ENCODE measurements around the gene AUP1.

AUP1 gene

DNA sequence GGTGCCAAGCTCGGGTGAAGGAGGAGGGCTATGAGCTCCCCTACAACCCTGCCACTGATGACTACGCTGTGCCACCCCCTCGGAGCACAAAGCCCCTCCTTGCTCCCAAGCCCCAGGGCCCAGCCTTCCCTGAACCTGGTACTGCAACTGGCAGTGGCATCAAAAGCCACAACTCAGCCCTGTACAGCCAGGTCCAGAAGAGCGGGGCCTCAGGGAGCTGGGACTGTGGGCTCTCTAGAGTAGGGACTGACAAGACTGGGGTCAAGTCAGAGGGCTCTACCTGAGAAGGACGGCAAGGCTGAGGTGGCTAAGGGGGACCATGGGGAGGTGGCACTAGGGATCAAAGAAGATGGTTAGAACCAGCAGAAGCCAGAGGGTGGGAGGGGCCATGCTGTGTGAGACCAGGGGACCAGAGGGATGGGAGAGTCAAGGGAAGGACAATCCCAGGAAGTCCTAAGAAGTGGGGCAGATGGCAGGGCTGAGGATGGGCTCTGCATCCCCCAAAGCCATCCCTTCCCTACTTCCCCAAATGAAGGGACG, 27.4 kb upstream of the AUP1 start:
- DNase-seq (ENCODE audit: low read depth), result no peak

DNA sequence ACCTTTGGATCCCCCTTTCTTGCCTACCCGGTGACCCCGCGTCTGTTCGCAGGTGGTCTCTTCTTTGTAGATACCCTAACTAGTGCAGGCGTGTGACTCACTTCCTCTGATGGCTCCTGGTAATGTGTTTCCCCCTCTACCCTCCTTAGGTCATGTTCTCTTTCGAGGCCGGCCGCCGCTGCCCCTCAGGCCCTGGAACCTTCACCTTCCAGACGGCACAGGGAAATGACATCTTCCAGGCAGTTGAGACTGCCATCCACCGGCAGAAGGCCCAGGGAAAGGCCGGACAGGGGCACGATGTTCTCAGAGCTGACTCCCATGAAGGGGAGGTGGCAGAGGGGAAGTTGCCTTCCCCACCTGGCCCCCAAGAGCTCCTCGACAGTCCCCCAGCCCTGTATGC, 26.7 kb upstream of the AUP1 start:
- no peak for DNase-seq (ENCODE audit: low read depth)

DNA sequence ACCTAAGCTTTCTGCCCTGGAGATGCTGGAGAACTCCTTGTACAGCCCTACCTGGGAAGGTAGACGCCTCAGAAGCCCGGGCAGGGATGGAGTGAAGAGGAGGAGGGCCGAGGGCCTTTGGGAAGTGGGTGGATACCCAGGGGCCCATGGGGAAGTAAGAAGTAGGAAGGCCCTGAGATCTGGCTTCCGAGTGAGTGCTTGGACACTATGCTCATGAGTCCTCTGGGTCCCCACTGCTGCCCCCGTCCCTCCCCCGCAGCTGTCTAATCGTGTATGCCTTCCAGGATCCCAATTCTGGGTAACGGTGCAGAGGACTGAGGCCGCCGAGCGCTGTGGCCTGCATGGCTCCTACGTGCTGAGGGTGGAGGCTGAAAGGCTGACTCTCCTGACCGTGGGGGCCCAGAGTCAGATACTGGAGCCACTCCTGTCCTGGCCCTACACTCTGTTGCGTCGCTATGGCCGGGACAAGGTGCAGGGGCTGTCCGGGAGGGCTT, 26.2 kb upstream of the AUP1 start:
- DNase-seq (ENCODE audit: low read depth), result no peak

DNA sequence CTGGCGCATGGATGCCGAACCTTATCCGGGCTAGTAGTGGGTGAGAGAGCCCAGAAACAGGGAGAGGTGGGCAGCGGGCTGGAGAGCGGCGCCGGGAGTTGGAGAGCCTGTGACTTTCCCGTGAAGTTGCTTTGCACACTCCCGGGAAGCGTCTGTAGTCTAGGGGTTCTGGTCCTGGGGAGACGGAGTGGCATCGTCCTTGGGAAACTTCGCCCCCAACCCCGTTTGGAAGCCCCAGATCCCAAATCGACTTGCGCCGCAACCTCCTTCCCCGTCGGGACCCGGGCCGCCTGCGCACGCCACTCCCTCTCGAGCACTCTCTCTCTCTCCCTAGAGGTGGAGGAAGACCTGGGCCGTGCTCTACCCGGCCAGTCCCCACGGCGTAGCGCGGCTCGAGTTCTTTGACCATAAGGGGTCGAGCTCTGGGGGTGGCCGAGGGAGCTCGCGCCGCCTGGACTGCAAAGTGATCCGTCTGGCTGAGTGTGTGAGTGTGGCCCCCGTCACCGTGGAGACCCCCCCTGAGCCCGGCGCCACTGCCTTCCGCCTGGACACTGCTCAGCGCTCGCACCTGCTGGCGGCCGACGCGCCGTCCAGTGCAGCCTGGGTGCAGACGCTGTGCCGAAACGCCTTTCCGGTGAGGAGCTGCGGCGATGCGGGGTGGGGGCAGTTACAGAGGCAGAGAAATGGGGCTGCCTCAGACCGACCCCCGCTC, 25.5 kb upstream of the AUP1 start:
- DNase-seq (ENCODE audit: low read depth), result peak; percentile 28

DNA sequence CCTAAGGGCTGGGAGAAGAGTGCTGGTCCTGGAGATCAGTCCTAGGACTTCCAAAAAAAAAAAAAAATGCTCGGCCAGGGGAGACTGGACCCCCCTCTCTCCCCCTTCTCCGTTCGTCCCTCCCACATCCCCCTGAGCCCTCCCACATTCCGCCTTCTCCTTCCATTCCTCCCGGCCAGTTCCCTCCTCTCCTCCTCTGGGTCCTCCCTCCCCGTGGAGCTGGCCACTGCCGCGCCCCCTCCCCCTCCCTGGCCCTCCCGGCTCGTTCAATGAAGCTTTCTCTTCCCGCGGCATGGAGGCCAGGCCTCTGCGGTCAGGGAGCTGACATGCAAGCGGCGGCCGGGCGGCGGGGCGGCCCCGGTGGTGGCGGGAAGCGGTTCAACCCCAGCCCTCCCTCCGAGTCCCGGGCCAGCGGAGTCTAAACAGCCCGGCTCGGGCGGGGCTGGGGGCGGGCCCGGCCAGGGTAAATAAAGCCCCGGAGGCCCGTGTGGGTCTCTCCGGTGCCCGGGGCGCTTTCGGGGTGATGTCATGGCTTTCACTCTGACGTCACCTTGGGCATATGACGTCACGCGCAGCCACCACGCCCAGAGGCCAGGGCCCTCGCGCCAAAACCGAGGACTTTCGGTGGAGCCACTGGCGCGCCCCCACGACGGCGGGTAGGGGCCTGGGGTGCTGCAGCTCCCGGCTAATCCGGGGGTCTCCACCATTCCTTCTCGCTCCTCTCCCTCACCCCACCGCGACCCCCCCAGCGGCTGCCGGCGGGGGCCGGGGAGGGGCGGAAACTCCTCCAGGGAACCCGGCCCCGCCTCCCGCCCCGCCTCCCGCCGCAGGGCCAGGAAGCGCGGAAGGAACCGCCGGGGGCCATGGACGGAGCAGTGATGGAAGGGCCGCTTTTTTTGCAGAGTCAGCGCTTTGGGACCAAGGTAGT, 24.6 kb upstream of the AUP1 start, which contains the start of the genes DOK1 and LOXL3:
DOK1 (plus strand) TSS at position 829 of the 928 bp plus-strand sequence; CDS start at position 864, 35 bp downstream.
LOXL3 (minus strand) TSS at position 51 of the 928 bp plus-strand sequence. CDS start 1,308 bp downstream, outside the sequence.
- DNase-seq (ENCODE audit: low read depth), result peak; percentile 75

DNA sequence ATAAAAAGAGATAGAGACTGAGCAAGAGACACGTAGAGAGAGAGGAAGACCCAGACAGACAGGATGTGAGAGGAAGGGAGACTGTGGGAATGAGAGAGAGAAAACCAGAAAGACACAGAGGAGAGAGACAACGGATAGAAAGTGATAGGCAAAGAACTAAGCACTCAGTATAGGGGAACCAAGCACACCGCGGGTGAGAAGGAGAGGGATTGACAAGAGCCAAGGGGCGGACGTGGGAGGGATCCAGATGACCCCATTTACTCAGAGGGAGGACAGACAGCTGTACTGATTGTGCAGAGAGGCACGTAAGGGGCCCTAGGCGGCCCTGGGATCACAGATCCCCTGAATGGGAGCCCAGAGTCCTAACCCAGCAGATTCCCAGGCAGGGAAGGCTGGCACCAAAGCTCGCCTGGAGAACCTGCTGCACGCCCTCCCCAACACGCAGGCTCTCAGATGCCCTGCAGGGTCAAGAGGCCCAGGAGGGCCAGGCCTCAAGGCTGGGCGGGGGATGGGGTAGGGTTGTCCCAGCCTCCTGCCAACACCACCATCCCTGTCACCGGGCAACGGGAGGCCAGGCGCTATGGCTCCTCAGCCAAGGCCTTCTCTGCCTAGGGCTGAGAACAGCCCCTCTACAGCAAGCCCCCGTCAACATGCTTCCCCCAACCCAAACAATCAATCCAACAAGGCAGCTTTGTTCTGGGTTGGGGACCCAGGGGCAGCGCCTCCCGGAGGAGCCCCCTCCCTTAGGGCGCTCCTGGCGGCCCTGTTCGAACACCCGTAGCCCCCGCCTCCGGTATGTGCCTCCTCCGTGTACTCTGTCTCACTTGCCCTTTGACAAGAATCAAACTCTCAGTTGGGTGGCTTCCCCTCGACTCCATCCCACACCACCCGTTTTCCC, 23.7 kb upstream of the AUP1 start:
- no peak for DNase-seq (ENCODE audit: low read depth)

DNA sequence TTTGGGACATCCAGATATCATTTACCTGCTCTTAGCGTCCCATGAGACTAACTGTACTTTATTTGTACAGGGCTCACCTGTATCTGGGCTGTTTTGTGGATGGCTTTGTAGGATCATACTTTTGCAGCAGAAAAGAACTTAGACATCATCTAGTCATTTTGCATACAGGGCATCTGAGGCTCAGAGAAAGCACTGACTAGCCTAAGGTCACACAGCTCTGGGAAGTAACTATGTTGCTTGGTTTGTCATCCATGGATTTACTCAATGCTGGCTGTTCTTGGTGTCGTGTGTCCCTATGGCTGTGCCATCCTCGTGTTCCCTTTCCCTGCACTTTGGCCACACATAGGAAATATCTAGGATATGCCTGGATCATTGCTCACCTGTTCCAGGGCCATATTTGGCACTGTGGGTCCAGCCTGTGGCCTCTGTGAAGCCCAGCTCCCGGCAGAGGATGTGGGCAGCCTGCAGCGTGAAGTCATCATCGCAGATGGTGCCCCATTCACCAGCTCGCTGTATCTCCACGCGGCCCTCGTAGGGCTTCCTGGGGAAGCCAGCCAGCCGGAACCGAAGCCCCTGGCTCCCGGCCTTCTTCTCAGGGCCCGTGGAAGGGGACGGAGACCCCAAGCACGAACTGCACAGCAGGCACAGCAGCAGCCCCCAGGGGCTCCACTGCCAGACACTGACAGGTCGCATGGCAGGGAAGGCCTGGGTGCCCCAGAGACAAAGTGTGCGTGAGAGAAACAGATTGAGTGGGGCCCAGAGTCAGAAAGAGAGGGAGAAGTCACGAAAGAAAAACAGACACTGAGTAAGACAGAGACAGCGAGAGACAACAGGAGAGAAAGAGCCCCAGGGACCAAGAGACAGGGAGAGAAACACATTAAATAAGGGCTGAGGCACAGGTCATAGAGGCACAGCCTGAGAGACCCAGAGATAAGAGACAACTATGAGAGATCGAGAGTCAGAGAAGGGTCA, 22.7 kb upstream of the AUP1 start:
- DNase-seq (ENCODE audit: low read depth), result no peak

DNA sequence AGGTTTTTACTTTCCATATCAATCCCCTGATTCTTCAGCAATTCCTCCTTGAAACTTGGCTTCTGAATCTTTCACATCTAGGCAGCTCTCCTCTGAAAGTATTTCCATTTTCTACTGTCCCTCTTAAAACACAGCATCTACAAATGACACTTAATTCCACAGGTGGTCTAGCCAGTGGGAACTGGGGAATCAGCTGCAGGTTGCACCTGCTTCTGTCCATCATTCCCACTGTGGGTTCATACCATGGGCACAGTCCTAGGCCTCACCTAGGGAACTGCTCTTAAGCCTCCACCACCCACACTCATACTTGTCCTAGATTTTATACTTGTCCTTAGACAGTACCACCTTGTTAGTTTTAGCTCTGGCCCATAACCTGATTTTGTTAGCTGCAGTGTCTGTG, 22.0 kb upstream of the AUP1 start:
- DNase-seq (ENCODE audit: low read depth), result no peak

DNA sequence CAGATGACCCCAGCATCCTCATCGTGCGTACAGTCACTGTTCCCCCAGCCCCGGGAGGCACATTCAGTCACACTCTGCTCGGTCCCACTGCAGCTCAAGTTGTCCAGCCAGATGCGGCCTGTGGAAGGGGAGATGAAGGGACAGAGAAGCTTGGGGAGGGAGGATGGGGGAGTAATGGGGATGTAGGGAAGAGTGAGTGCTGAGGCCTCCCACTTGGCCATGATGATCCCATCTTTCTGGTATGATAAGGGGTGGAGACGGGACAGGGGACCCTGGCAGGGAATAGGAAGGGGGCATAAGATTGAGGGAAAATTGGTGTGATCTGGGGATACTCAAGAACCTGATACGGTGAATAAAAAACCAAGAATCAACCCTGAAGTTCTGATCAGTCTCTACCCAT, 20.7 kb upstream of the AUP1 start:
- no peak for DNase-seq (ENCODE audit: low read depth)

DNA sequence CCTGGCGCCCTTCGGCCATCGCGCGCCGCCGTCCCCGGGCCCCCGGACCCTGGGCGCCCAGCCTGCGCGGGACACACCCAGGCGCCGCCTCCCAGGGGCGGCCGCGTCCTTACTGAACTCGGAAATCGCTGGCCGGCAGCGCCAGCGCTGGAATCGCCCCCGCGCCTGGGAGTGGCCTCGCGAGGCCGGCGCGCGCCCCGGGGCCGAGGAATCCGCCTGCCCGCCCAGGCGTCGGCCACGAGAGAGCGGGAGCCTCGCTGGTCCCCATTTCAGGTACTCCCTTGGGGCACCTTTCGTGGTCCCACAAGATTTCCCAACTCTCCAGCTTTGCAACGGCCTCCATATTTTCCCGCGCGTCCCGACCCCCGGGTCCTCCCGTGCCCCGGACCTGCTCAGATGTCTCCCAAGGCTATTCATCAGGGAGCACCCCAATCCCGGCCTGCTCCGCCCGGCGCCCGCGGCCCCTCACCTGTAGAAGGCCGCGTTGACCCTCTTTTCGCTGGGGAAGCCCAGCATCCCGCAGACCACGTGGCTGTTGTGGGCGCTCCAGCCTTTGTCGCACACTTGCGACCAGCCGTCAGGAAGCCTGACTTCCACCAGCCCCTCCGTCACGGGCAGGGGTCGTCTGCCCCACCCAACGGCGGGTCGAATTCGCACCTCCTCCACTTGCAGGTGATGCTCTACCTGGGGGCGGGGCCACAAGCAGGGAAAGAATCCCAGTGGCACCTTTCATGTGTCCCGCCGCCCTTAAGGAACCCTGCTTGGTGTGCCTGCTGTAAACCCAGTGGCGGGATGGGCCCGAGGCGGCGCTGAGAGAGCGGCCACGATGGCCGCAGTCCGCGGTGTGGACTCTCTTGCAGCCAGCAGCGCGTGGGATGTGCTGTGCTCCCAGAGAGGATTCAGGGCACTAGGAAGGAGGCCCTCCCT, 19.7 kb upstream of the AUP1 start:
- DNase-seq (ENCODE audit: low read depth), result no peak

DNA sequence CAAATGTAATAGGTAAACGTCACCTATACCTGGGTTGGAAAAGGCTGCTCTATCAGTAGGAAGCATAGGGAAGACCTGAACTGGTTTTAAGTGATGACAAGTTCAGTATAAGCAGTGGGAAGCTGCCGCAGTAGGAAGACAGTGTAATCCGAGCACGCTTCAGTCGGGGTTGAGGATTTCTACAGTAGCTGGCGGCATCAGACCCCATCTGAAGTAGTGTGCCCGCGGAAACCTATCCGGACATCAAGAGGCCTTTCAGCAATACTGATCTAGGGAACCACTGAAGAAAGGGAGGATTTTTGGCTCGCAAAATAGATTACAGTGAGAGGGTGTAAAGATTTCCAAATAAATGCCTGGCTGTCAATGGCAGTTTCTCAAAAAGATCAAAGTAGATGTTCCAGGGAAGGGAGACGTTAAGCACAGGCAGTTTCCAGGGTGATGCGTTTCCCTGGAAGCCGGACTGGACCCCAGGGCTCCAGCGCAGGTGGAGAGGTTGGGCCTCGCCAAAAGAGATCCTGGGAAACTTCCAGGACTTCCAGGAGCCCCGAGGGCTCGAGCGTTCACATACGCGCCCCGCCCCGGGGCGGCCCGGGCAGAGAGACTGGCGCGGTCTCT, 18.9 kb upstream of the AUP1 start:
- no peak for DNase-seq (ENCODE audit: low read depth)

DNA sequence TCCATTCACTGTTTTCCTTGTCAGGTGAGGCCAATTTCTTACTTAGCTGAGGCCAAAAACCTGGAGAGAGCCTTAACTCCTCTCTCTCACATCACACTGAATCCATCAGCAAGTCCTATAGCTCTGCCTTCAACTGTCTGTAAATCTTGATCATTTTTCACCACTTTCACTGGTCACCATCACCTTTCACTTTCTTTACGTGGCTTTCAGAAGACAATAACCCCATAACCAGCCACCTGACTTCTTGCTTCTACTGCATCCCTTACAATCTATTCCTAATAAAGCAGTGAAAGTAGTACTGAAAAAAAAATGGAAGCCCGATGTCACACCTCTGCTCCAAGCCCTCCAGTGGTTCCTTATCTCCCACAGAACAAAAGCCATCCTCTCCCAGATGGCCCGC, 16.5 kb upstream of the AUP1 start:
- no peak for DNase-seq (ENCODE audit: low read depth)

DNA sequence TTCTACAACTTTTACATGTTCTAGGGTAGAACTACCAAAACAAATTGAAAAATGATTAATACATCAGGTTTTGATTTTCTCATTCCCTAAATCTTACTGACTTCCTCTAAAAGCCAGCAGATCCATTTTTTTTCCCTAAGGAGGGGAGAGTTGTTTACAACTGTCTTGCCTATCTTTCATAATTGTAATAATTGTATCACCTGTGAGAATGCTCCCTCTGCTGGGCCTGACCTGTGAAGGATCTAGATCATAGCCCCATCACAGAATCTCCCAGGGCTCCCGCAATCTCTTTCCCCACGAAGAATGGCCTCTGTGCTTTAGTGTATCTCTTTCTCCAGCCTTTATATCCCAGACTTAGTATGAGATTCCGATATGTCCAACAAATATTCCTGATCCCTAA, 15.1 kb upstream of the AUP1 start:
- DNase-seq (ENCODE audit: low read depth), result no peak

DNA sequence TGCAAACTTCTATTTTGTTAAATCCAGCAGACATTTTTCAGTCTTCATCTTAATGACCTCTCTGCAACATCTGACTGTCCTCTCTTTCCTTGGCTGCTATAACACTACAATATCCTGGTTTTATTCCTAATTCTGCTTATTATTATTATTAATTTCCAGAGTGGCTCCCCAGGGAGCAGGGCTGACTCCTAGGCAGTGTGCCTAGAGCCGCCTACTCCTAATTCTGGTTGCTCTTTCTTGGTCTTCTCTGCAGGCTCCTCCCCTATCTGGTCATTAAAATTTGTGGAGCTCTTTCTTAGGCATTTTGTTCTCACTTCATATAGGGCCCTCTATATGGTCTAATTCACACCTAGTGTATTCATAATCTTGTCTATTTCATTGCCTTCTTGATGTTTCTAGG, 13.5 kb upstream of the AUP1 start:
- DNase-seq (ENCODE audit: low read depth), result no peak

DNA sequence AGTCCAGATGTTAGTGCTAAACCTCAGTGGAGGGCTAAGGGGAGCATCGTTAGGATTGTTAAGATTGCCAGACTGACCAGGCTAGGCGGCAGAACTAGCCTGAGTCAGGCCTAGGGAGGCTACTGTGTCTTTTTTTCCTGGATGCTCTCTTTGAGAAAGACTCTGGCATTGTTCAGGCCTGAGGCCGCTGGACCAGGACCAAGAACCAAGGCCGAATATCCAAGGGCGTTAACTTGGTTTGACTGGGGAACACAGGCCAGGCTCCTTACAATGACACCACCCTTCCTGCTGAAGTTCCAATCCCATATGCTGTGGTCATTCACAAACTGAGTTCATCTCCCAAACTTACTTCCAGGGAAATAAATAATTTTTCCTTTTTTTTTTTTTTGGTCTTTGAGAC, 10.8 kb upstream of the AUP1 start:
- DNase-seq (ENCODE audit: low read depth), result no peak

DNA sequence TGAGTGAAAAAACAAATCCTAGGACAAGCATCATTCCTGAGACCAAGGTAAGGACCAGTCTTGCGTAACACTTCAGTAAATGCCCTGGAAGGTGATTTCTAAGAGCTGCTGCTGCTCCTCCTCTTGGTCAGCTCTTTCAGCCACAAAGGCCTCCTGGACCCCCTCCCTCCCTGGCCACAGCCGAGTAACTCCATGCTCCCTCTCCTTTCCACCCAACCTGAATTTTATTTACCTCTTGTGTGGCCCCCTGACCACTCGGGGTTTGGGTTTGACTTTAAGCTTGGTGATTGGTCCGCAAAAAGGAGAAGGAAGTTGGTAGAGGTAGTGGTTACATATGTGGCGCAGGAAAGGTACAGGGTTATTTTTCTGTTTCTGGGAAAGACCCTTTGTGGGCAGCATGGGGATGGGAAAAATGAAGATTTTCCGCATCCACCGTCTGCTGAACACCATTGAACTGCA, 9.4 kb upstream of the AUP1 start:
- DNase-seq (ENCODE audit: low read depth), result no peak

DNA sequence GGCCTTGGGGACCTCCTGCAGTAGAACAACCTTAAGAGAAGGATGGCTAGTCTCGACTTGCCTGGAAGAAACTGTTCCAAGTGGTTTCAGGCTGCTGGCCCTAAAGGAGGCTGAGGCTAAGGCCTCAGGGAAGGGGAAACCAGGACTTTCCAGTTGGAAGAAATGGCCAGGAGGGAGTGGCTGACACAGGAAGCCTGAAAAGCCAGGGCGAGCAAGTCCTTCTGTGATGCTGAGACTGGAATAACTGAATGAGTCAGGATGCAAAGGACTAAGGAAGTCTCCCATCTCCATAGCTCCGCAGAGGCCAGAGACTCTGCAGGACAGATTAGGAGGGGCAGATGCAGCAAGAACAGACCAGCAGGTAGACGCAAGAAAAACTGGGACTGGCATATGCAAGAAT, 7.6 kb upstream of the AUP1 start:
- DNase-seq (ENCODE audit: low read depth), result no peak

DNA sequence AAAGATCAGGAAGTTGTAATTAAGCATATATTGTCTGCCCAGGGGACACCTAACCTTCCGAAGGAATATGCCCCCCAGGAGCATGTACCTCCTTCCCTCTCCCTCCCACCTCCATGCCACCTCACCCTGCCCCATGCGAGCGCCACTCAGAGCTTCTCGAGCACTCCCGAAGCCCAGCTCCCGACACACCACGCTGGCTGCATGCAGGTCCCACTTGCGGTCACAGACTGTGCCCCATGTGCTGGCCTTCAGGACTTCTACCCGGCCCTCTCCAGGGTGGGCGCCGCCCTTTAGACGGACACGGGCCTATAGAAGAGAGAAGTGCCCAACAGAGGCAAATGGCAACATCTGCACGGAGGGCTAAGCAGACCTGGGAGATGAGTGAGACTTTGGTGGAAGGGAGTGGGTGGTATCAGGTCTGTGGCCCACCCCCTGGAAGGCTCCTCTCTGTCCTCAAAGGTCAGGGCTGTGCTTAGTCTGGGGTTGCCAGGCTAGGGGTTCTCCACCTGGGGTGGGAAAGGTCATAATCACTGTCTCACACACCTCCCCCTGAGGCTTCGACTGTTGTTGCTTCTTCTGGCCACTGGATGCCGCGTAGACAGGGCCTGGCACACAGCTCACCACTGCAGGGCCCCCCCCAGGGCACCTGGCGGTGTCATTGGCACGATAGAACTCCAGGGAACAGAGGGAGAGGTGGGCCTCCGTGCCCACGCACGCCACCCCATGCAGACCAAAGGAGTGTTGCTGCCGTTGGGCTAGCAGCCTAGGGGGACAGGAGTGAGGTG, 6.9 kb upstream of the AUP1 start:
- no peak for DNase-seq (ENCODE audit: low read depth)
